Measurements from ENCODE around the gene EZH2.

EZH2 gene

DNA sequence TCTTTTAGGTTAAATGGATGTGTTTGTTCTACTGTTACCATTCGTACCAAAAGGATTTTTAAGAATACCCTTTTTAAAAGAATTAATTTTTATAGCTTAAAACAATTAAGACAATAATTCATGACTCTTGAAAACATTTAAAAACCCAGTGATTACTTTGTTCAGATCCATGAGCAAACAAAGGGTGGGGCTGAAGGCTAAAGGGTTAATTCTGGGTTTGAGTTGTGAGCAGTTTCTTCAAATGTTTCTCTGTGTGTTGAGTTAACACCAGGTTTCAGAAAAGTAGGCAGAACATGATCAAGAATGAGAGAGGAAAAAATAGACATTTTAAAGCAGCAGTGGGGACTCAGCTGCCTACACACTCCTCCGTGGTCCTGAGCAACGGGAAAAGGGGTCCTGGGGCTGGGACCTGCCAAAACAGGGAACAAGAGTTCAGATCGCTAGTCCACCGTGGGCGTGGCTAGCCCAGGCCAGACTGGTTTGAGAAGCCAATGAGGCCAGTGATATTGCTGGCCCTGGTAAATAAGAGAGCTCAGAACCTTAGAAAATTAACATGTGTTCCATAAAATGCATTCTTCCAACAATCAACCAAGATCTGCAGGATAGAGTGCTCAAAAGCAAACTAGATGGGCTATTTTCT lies 14.9 kb upstream of the EZH2 start:
- DNase-seq (ENCODE audit: low read depth): no peak

- DNase-seq (ENCODE audit: low read depth): no peak
These were observed 10.5 kb upstream of the EZH2 start for GRCh38 chr7:148894591-148894990.

DNA sequence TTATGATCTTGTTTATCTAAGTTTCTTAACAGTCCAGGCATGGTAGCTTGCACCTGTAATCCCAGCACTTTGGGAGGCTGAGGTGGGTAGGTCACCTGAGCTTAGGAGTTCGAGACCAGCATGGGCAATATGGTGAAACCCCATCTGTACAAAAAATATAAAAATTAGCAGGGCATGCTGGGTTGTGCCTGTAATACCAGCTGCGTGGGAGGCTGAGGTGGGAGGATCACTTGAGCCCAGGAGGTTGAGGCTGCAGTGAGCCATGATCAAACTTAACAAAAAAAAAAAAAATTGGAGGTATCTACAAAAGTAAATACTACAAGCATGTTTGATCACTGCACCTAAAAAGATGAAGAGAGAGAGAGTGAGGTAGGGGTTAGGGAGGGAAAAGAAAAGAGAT lies 9.0 kb upstream of the EZH2 start:
- DNase-seq (ENCODE audit: low read depth): no peak

- DNase-seq (ENCODE audit: low read depth): no peak
These were observed 4.2 kb upstream of the EZH2 start for GRCh38 chr7:148888300-148888699.

DNA sequence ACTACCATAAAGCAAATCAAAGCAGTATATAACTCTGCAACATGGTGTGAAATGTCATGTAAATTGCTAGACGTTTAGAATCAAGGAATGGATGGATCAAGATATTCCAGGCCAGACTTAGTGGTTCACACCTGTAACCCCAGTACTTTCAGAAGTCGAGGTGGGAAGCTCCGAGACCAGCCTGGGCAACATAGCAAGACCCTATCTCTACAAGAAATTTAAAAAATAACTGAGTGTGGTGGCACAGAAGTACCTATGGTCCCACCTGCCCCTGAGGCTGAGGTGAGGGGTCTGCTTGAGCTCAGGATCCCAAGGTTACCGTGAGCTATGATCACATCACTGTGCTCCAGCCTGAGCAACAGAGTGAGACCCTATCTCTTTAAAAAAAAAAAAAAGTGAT lies 2.8 kb upstream of the EZH2 start:
- DNase-seq (ENCODE audit: low read depth): no peak

DNA sequence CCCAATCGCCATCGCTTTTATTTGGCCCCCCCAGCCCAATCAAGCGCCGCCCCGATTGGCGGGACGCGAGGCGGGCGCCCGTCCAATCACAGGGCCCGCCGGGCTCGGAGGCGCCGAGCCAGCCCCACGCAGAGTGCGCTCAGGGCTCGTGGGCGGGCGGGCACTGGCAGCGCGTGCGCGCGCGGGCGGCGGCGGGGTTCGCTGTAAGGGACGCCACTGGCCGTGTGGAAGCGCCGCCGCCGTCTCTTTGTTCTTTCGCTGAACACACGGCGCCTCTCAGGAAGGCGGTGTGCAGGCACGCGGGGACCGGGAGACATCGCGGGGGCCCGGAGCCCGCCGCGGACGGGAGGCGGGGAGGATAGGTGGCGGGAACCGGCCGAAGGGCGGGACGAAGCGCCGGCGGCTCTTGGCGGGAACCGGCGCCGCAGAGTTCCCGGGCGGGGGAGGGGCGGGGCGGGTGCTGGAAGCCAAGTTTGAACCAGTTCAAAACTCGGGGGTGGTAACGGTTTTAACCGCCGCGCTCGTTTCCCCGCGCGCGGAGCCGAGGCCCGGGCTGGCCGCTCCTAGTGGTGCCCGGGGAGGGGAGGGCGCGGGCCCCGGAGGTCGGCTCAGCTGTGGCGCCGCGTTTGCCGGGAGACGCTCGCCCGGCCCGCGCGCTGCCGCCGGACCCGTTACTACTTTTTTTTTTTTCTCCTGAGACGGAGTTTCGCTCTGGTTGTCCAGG lies 370 bp upstream of the EZH2 start:
- peak; percentile 80 for DNase-seq (ENCODE audit: low read depth)

DNA sequence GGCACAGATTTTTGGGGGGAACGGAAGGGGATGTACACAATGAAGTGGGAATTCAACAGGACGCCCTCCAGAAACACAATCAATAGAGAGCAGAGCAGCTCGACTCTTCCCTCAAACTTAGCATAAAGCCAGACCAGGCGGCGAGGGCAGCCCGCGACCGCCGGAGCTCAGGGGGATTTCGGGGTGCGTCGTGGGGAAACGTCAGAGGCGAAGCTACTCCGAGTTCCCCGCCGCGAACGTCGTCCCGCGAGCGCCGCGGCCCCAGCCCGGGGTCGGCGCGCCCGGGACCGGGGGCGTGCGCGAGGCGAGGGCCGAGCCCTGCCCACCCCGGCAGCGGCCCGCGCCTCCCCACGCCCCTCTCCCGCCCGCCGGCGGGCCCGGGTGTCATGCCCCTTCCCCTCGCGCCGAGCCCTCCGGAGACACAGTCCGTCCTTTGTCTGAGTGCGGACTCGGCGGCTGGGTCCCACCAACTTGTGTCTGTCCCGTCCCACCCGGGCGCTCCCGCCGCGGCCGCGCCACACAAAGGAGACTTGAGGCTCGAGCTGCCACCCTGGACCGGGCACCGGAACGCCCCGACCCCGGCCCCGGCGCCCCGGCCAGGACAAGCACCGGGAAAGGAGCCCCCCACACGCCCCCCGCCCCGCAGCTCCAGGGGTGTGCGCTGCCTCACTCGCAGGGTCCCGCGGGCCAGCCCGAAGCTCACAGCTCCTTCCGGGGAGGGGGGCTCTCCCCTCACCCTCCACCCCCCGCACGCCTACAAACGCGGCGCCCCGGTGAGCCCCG lies 634 bp downstream of the EZH2 start:
- DNase-seq (ENCODE audit: low read depth): peak; percentile 27

- DNase-seq (ENCODE audit: low read depth): no peak
These were observed 1.2 kb downstream of the EZH2 start for GRCh38 chr7:148882841-148883265.

DNA sequence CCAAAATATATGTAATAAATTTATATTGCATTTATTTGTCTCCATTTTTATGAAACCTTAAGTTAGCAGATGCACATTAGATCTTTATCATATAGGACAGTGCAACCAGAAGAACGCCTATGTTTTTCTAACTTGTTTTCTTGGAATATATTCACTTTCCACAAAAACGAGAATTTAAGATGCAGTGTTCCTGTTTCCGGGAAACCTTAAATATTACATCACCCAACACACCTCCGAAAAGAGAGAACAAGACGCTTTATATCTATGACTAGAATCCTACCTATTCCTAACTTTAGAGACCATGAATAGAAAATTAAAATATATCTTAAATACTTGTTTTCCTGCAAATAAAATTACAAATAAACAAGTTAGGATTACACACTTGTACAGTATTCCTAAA lies 1.9 kb downstream of the EZH2 start:
- no peak for DNase-seq (ENCODE audit: low read depth)

GRCh38 chr7:148878317-148878716 lies 5.8 kb downstream of the EZH2 start:
- no peak for DNase-seq (ENCODE audit: low read depth)

DNA sequence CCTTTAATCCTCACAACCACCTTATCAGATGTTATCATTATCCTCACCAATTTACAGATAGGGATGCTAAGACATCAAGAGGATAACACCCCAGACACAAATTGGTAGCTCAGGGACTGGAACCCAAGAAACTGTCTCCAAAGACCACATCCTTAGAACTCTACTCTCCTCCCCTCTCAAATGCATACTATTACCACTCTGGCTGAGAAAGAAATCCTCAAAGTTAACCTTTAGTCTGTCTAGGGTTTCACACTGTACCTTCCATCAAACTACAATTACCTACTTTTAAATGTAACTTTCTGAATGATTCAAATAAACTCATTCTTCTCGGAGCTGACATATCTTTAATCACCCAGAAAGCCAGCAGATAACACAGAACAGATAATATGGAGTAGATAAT lies 6.6 kb downstream of the EZH2 start:
- DNase-seq (ENCODE audit: low read depth): no peak

GRCh38 chr7:148872188-148872587 lies 11.9 kb downstream of the EZH2 start:
- no peak for DNase-seq (ENCODE audit: low read depth)

- no peak for DNase-seq (ENCODE audit: low read depth)
These were observed 12.5 kb downstream of the EZH2 start for GRCh38 chr7:148871551-148871950.

- DNase-seq (ENCODE audit: low read depth): no peak
These were observed 13.1 kb downstream of the EZH2 start for GRCh38 chr7:148871030-148871429.

DNA sequence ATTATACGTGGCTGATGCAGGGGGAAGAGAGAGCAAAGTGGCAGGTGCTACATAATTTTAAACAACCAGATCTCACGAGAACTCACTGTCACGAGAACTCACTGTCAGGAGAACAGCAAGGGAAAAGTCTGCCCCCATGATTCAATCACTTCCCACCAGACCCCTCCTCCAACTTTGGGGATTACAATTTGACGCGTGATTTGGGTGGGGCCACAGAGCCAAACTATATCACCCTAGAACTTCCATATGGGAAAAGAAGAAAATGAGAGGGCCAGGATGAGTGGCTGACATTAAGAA lies 15.8 kb downstream of the EZH2 start:
- DNase-seq (ENCODE audit: low read depth): no peak

- no peak for DNase-seq (ENCODE audit: low read depth)
These were observed 16.3 kb downstream of the EZH2 start for GRCh38 chr7:148867596-148868377.

DNA sequence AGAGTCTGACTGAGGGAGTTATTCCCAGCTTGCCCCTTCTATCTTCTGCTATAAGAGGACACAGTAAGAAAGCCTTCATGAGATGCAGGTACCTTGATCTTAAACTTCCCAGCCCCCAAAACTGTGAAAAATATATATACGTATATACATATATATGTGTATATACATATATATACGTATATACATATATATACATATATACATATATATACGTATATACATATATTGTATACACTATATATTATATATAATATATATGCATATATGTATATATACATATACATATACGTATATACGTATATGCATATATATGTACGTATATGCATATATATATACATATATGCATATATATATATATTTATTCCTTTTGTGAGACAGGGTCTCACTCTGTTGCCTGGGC lies 17.7 kb downstream of the EZH2 start:
- DNase-seq (ENCODE audit: low read depth): no peak

DNA sequence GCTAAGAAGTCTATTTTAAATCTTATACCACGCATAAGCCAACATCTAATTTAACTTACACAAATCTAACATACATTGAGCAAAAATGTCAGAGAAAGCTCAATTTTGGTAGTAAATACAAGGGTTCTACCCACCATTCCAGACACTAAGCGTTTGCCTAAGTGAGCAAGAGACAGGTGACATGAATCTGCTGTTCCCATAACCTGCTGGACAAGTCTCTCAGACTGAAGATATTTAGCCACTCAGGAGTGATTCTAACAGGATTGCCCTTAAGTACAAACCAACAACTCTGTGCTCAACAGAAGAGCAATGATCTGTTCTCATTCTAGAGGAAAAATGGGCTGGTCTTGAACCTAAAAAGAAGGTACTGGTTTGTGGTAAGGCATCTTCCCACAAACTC lies 18.8 kb downstream of the EZH2 start:
- DNase-seq (ENCODE audit: low read depth): no peak

GRCh38 chr7:148863324-148863723 lies 20.8 kb downstream of the EZH2 start:
- DNase-seq (ENCODE audit: low read depth): no peak

GRCh38 chr7:148862481-148862880 lies 21.6 kb downstream of the EZH2 start:
- no peak for DNase-seq (ENCODE audit: low read depth)

GRCh38 chr7:148858489-148858888 lies 25.6 kb downstream of the EZH2 start:
- no peak for DNase-seq (ENCODE audit: low read depth)

DNA sequence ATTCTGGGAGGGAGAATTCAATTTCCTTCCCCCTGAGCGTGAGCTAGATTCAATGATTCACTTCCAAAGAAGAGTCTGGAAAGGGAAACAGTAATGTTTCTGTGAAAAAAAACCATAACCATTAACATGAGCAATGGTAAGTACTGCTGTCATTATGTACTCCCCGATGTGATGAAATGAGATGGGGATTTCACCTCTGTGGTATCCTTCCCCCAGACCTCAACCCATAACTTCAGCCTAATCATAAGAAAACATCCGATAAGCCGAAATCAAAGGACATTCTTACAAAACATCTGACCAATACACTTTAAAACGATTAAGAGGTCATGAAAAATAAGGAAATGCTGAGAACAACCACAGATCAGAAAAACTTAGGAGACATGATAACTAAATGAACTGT lies 27.2 kb downstream of the EZH2 start:
- DNase-seq (ENCODE audit: low read depth): no peak

GRCh38 chr7:148856578-148856881 lies 27.6 kb downstream of the EZH2 start:
- DNase-seq (ENCODE audit: low read depth): no peak

Data from stimulated activated CD8-positive, alpha-beta memory T cell treated with anti-CD3 and anti-CD28 coated beads, Interleukin-7, amount 100 ng/mL, for 24 hours (primary cell).